WERI-Rb-1 (cell line): ENCODE measurements around the gene PSD2.

Experiments
- DNase-seq: peaks from one replicate; pipeline ENCODE4 v3.0.0-alpha.2; 2020
- H3K27ac ChIP-seq: fragments of 250-450 bp; sonication (Bioruptor Pico); 2 replicates; pipeline ENCODE4 v1.5.1; 2020; ENCODE audit warnings: mild to moderate bottlenecking, moderate library complexity
- H3K27me3 ChIP-seq: fragments of 250-450 bp; sonication (Bioruptor Pico); 2 replicates; pipeline ENCODE4 v1.5.1; 2021; ENCODE audit warnings: mild to moderate bottlenecking, low read depth, moderate library complexity; ENCODE audit not compliant: insufficient read depth, severe bottlenecking
- H3K36me3 ChIP-seq: fragments of 250-450 bp; sonication (Bioruptor Pico); 2 replicates; pipeline ENCODE4 v1.5.1; 2020; ENCODE audit warnings: mild to moderate bottlenecking, moderate library complexity
- H3K4me3 ChIP-seq: 2 replicates; pipeline ENCODE4 v1.5.1; 2011; ENCODE audit warnings: low read depth, mild to moderate bottlenecking, control low read depth, low read length
- H3K9me3 ChIP-seq: fragments of 250-450 bp; sonication (Bioruptor Pico); 2 replicates; pipeline ENCODE4 v1.5.1; 2021; ENCODE audit warnings: mild to moderate bottlenecking, moderate library complexity; ENCODE audit not compliant: severe bottlenecking
- CTCF ChIP-seq: IDR thresholded peaks from 2 replicates; pipeline ENCODE4 v1.5.1; 2011; ENCODE audit warnings: low read depth, mild to moderate bottlenecking, control low read depth, inconsistent platforms, low read length

Gene PSD2

GRCh38 chr5:139814704-139815280 is 19.2 kb downstream of the PSD2 start:
- H3K4me3 ChIP-seq, result no peak overlapping the region
- DNase-seq, result no peak
- H3K27me3 ChIP-seq, result no peaks in the 10 kb centered on the region
- no peaks in the 10 kb centered on the region for H3K36me3 ChIP-seq
- no peak overlapping the region for H3K27ac ChIP-seq
- H3K9me3 ChIP-seq, result no peaks in the 10 kb centered on the region
- TF ChIP-seq CTCF, result no peak

- no peak overlapping the region for H3K4me3 ChIP-seq
- no peak for TF ChIP-seq CTCF
- H3K9me3 ChIP-seq, result no peaks in the 10 kb centered on the region
- DNase-seq, result no peak
- H3K27me3 ChIP-seq, result no peaks in the 10 kb centered on the region
- no peaks in the 10 kb centered on the region for H3K36me3 ChIP-seq
- H3K27ac ChIP-seq, result no peak overlapping the region
Measured at GRCh38 chr5:139816566-139816965, 21.0 kb downstream of the PSD2 start.

- TF ChIP-seq CTCF, result no peak
- no peak for DNase-seq
- no peak overlapping the region for H3K27ac ChIP-seq
- no peak overlapping the region for H3K4me3 ChIP-seq
- H3K9me3 ChIP-seq, result no peaks in the 10 kb centered on the region
- no peaks in the 10 kb centered on the region for H3K36me3 ChIP-seq
- H3K27me3 ChIP-seq, result no peaks in the 10 kb centered on the region
Measured at GRCh38 chr5:139817362-139817761, 21.8 kb downstream of the PSD2 start.

- Histone ChIP-seq H3K27me3 (no peaks in the 10 kb centered on the region), H3K4me3 (no peak overlapping the region), H3K27ac (no peak overlapping the region), H3K36me3 (no peaks in the 10 kb centered on the region), H3K9me3 (no peaks in the 10 kb centered on the region)
- no peak for DNase-seq
- no peak for TF ChIP-seq CTCF
Measured at GRCh38 chr5:139817970-139818369, 22.4 kb downstream of the PSD2 start.

GRCh38 chr5:139820130-139820529 is 24.5 kb downstream of the PSD2 start:
- no peak overlapping the region for H3K27ac ChIP-seq
- no peak overlapping the region for H3K4me3 ChIP-seq
- H3K36me3 ChIP-seq, result no peaks in the 10 kb centered on the region
- H3K9me3 ChIP-seq, result no peaks in the 10 kb centered on the region
- H3K27me3 ChIP-seq, result no peaks in the 10 kb centered on the region
- TF ChIP-seq CTCF, result no peak
- no peak for DNase-seq

- Histone ChIP-seq H3K4me3 (no peak overlapping the region), H3K27ac (no peak overlapping the region), H3K27me3 (no peaks in the 10 kb centered on the region), H3K9me3 (no peaks in the 10 kb centered on the region), H3K36me3 (no peaks in the 10 kb centered on the region)
- no peak for TF ChIP-seq CTCF
- no peak for DNase-seq
Measured at GRCh38 chr5:139820606-139821005, 25.0 kb downstream of the PSD2 start.
